Muscle of leg (tissue), 11 donors: ENCODE data around the gene MORN3. TPM values are rescaled to one million over a fixed set of nuclear protein-coding genes. Genes with fewer than 3 reads are reported as not detected.
"Not testable (repeated sequence)": the region's sequence is repeated elsewhere in the genome, so short reads cannot be mapped to it uniquely, and the experiment has no call there.

Source experiments
- DNase-seq: peaks from one replicate; pipeline ENCODE4 v3.0.0; 2013
- H3K27ac ChIP-seq: one replicate; pipeline ENCODE4 v1.5.1; 2013; ENCODE audit warnings: mild to moderate bottlenecking, low read length, control low read depth
- H3K27me3 ChIP-seq: one replicate; pipeline ENCODE4 v1.6.1; 2013; ENCODE audit warnings: low read length; ENCODE audit not compliant: control insufficient read depth, insufficient read depth
- H3K36me3 ChIP-seq: one replicate; pipeline ENCODE4 v1.6.1; 2013; ENCODE audit warnings: low read length; ENCODE audit not compliant: control insufficient read depth, insufficient read depth
- H3K4me1 ChIP-seq: one replicate; pipeline ENCODE4 v1.6.1; 2013; ENCODE audit warnings: low read length; ENCODE audit not compliant: control insufficient read depth, insufficient read depth
- H3K4me3 ChIP-seq: one replicate; pipeline ENCODE4 v1.5.1; 2013; ENCODE audit warnings: low read length, control low read depth
- H3K9me3 ChIP-seq: replicated peaks from 2 replicates; pipeline ENCODE4 v1.6.1; 2013; ENCODE audit warnings: low read depth, low read length; ENCODE audit not compliant: control insufficient read depth
- WGBS: methylation state at CpG from one replicate; pipeline ENCODE4 v1.1.5; 2013; ENCODE audit warnings: missing lambda C conversion rate; ENCODE audit not compliant: insufficient coverage; 5-methylcytosine and 5-hydroxymethylcytosine counted together
- polyA plus RNA-seq, 8 donors: library from polyadenylated mRNA; unstranded; fragments of 120-200 nt; gene quantifications; one replicate each; pipeline versions ENCODE4 v1.2.1 to v1.2.3, GENCODE V29; 2013; ENCODE audit warnings: inconsistent platforms in 1 of 8, low replicate concordance in 1 of 8; ENCODE audit not compliant: insufficient read length in 8 of 8, insufficient read depth in 1 of 8
- total RNA-seq: library from RNA; stranded (reverse); fragments of 120-200 nt; gene quantifications from one replicate; pipeline ENCODE4 v1.2.4, GENCODE V29; 2013

Gene MORN3
- total and polyA plus RNA-seq, 9 donors: 0.13 to 0.96 (median 0.23) TPM

GRCh38 chr12:121692744-121693143 lies 23.3 kb upstream of the MORN3 start:
- not testable (repeated sequence) for H3K27ac ChIP-seq, H3K4me1 ChIP-seq, H3K4me3 ChIP-seq, H3K27me3 ChIP-seq, DNase-seq, H3K9me3 ChIP-seq, H3K36me3 ChIP-seq
- WGBS: 67% methylated on average over 1 of the region's 3 CpGs

GRCh38 chr12:121689430-121689829 lies 20.0 kb upstream of the MORN3 start:
- no peaks in the 10 kb centered on the region for H3K9me3 ChIP-seq
- H3K4me1 ChIP-seq: peaks cover 3% of the 10 kb centered on the region
- peaks cover 4% of the 10 kb centered on the region for H3K27me3 ChIP-seq
- H3K27ac ChIP-seq: no peak overlapping the region
- no peak for DNase-seq
- WGBS: 100% methylated on average over 1 of the region's 2 CpGs
- no peak overlapping the region for H3K4me3 ChIP-seq
- no peaks in the 10 kb centered on the region for H3K36me3 ChIP-seq

- Histone ChIP-seq H3K4me3 (no peak overlapping the region), H3K36me3 (no peaks in the 10 kb centered on the region), H3K9me3 (no peaks in the 10 kb centered on the region), H3K27ac (no peak overlapping the region), H3K4me1 (peaks cover 3% of the 10 kb centered on the region), H3K27me3 (peaks cover 4% of the 10 kb centered on the region)
- DNase-seq: no peak
- WGBS: no CpG with 5 or more reads among the region's 3 CpGs
These were observed 19.5 kb upstream of the MORN3 start for GRCh38 chr12:121688966-121689365.

GRCh38 chr12:121679661-121680197 lies 10.3 kb upstream of the MORN3 start:
- WGBS: 78% methylated on average over 7 of the region's 13 CpGs
- H3K36me3 ChIP-seq, H3K27ac ChIP-seq, H3K9me3 ChIP-seq, DNase-seq, H3K4me3 ChIP-seq, H3K27me3 ChIP-seq: not testable (repeated sequence)
- peaks cover 13% of the 10 kb centered on the region for H3K4me1 ChIP-seq

GRCh38 chr12:121678716-121679300 lies 9.4 kb upstream of the MORN3 start:
- 34% methylated on average over 5 of the region's 9 CpGs for WGBS

GRCh38 chr12:121678305-121678704 lies 8.9 kb upstream of the MORN3 start:
- Histone ChIP-seq H3K27me3 (no peaks in the 10 kb centered on the region), H3K27ac (no peak overlapping the region), H3K36me3 (no peaks in the 10 kb centered on the region), H3K4me1 (peaks cover 13% of the 10 kb centered on the region), H3K4me3 (no peak overlapping the region), H3K9me3 (no peaks in the 10 kb centered on the region)
- DNase-seq: no peak
- no CpG with 5 or more reads among the region's 3 CpGs for WGBS

More at GRCh38 chr12:121678716-121679300, 9.4 kb upstream of the MORN3 start:
- peaks cover 13% of the 10 kb centered on the region for H3K4me1 ChIP-seq
- peak overlapping the region; percentile 35 for H3K27ac ChIP-seq
- H3K36me3 ChIP-seq: no peaks in the 10 kb centered on the region
- no peaks in the 10 kb centered on the region for H3K27me3 ChIP-seq
- H3K9me3 ChIP-seq: no peaks in the 10 kb centered on the region
- peak; percentile 49 for DNase-seq
- H3K4me3 ChIP-seq: no peak overlapping the region

- Histone ChIP-seq H3K4me1 (peaks cover 28% of the 10 kb centered on the region), H3K27ac (no peak overlapping the region), H3K36me3 (no peaks in the 10 kb centered on the region), H3K9me3 (no peaks in the 10 kb centered on the region), H3K27me3 (no peaks in the 10 kb centered on the region), H3K4me3 (no peak overlapping the region)
- 96% methylated on average over 5 of the region's 5 CpGs for WGBS
- no peak for DNase-seq
These were observed 6.7 kb upstream of the MORN3 start for GRCh38 chr12:121676190-121676589.

GRCh38 chr12:121673013-121673511 lies 3.6 kb upstream of the MORN3 start:
- Histone ChIP-seq H3K27ac (peak overlapping the region; percentile 74), H3K4me3 (no peak overlapping the region), H3K36me3 (no peaks in the 10 kb centered on the region), H3K4me1 (peaks cover 15% of the 10 kb centered on the region), H3K9me3 (no peaks in the 10 kb centered on the region), H3K27me3 (no peaks in the 10 kb centered on the region)
- WGBS: 42% methylated on average over 12 of the region's 12 CpGs
- DNase-seq: peak; percentile 86

- Histone ChIP-seq H3K27me3 (no peaks in the 10 kb centered on the region), H3K9me3 (no peaks in the 10 kb centered on the region), H3K4me1 (peaks cover 15% of the 10 kb centered on the region), H3K36me3 (no peaks in the 10 kb centered on the region), H3K27ac (no peak overlapping the region), H3K4me3 (no peak overlapping the region)
- 80% methylated on average over 17 of the region's 18 CpGs for WGBS
- DNase-seq: peak; percentile 66
These were observed 519 bp downstream of the MORN3 start for GRCh38 chr12:121668750-121669520.

GRCh38 chr12:121666829-121667228 lies 2.6 kb downstream of the MORN3 start:
- DNase-seq, H3K9me3 ChIP-seq, H3K36me3 ChIP-seq, H3K4me3 ChIP-seq, H3K27me3 ChIP-seq, H3K4me1 ChIP-seq, H3K27ac ChIP-seq: not testable (repeated sequence)
- WGBS: 91% methylated on average over 4 of the region's 6 CpGs
